AG04450 (cell line): ENCODE measurements around the gene COASY. TPM values are rescaled to one million over a fixed set of nuclear protein-coding genes. Genes with fewer than 3 reads are reported as not detected.
"Not testable (repeated sequence)": the region's sequence is repeated elsewhere in the genome, so short reads cannot be mapped to it uniquely, and the experiment has no call there.

Experiments
- CTCF ChIA-PET: fragments of 300-600, 350-600 bp; formaldehyde crosslinking; extraction: SDS; loops from one replicate; lab custom pipeline; 2022; ENCODE audit warnings: antibody characterized with exemption, inconsistent platforms; lab: Charles Lee
- POLR2A ChIA-PET: fragments of 350-600 bp; formaldehyde crosslinking; extraction: SDS; loops from one replicate; lab custom pipeline; 2021; ENCODE audit warnings: antibody characterized with exemption, inconsistent platforms; lab: Yijun Ruan, JAX
- DNase-seq: peaks from one replicate; pipeline ENCODE4 v3.0.0-alpha.2; 2011; ENCODE audit warnings: low read depth, low spot score
- H3K27ac ChIP-seq: one replicate; pipeline ENCODE4 v1.5.1; 2012; ENCODE audit warnings: low read depth, low read length, control low read depth
- H3K27me3 ChIP-seq: one replicate; pipeline ENCODE4 v1.6.0; 2012; ENCODE audit warnings: low read length; ENCODE audit not compliant: control insufficient read depth, insufficient read depth
- H3K4me3 ChIP-seq: 2 replicates; pipeline ENCODE4 v1.5.1; 2011; ENCODE audit warnings: mild to moderate bottlenecking, low read depth, low read length, control low read depth
- H3K9me3 ChIP-seq: 2 replicates; pipeline ENCODE4 v1.5.1; 2012; ENCODE audit warnings: low read length; ENCODE audit not compliant: control insufficient read depth, insufficient read depth
- polyA plus RNA-seq: library from polyadenylated mRNA; depleted of rRNA; stranded (reverse); fragments of >200 nt; gene quantifications from 2 replicates; pipeline ENCODE4 v1.2.3, GENCODE V29; 2011
- TF ChIP-seq, protein P1 (sequence below): IDR thresholded peaks from 2 replicates; pipeline ENCODE4 v1.5.1; 2011; ENCODE audit warnings: low read depth, low read length, control low read depth, inconsistent platforms

COASY gene
- polyA plus RNA-seq, 1 experiment: 29.4 TPM

DNA sequence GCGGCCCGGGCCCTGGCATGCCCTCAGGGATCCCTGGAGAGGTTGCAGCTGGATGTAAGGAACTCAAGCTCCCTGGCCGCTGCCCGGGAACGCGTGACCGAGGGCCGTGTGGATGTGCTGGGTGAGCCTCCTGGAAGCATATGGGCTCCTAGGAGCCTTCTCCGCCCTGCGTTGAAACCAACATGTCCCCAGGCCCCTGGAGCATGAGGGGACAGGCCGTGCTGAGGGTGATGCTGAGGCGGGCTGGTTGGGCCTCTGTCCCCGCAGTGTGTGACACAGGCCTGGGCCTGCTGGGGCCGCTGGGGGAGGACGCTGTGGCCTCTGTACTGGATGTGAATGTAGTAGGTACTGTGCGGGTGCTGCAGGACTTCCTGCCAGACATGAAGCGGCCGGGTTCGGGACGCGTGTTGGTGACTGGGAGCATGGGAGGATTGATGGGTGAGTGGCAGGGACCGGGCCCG lies 14.9 kb upstream of the COASY start:
- Histone ChIP-seq H3K9me3 (no peaks in the 10 kb centered on the region; the same call in 1 of the 2 replicates), H3K27me3 (no peaks in the 10 kb centered on the region), H3K4me3 (no peak overlapping the region), H3K27ac (no peak overlapping the region)
- ChIA-PET CTCF (no interaction called here), POLR2A (interaction anchor here (1.9 kb wide), 1 partner anchor 11 kb away, joined by 7 read pairs; the partner anchor contains the start of gene NAGLU)
- TF ChIP-seq, protein P1, sequence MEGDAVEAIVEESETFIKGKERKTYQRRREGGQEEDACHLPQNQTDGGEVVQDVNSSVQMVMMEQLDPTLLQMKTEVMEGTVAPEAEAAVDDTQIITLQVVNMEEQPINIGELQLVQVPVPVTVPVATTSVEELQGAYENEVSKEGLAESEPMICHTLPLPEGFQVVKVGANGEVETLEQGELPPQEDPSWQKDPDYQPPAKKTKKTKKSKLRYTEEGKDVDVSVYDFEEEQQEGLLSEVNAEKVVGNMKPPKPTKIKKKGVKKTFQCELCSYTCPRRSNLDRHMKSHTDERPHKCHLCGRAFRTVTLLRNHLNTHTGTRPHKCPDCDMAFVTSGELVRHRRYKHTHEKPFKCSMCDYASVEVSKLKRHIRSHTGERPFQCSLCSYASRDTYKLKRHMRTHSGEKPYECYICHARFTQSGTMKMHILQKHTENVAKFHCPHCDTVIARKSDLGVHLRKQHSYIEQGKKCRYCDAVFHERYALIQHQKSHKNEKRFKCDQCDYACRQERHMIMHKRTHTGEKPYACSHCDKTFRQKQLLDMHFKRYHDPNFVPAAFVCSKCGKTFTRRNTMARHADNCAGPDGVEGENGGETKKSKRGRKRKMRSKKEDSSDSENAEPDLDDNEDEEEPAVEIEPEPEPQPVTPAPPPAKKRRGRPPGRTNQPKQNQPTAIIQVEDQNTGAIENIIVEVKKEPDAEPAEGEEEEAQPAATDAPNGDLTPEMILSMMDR: no peak
- no peak for DNase-seq

DNA sequence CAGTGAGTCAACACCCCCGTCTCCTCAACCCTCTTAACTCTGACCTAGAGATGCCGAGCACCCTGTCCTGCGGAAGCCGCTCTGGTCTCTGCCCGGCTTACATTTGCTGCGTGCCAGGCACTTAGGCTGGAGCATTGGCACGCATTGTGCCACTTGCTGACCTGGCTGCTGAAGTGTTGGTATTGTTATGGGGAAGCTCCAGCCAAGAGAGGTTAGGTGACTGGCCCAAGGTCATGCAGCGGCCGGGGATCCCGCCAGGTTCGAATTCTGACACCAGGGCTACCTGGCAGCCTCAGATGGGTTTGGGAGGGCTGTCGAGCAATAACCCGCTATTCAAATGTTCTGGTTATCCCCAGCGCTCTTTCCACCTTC lies 14.3 kb upstream of the COASY start:
- no peak overlapping the region for H3K4me3 ChIP-seq
- no peaks in the 10 kb centered on the region; the same call in 1 of the 2 replicates for H3K9me3 ChIP-seq
- no peaks in the 10 kb centered on the region for H3K27me3 ChIP-seq
- ChIA-PET POLR2A (interaction anchor here (1.9 kb wide), 1 partner anchor 11 kb away, joined by 7 read pairs; the partner anchor contains the start of gene NAGLU), CTCF (no interaction called here)
- TF ChIP-seq, protein P1: no peak
- DNase-seq: no peak
- H3K27ac ChIP-seq: no peak overlapping the region

DNA sequence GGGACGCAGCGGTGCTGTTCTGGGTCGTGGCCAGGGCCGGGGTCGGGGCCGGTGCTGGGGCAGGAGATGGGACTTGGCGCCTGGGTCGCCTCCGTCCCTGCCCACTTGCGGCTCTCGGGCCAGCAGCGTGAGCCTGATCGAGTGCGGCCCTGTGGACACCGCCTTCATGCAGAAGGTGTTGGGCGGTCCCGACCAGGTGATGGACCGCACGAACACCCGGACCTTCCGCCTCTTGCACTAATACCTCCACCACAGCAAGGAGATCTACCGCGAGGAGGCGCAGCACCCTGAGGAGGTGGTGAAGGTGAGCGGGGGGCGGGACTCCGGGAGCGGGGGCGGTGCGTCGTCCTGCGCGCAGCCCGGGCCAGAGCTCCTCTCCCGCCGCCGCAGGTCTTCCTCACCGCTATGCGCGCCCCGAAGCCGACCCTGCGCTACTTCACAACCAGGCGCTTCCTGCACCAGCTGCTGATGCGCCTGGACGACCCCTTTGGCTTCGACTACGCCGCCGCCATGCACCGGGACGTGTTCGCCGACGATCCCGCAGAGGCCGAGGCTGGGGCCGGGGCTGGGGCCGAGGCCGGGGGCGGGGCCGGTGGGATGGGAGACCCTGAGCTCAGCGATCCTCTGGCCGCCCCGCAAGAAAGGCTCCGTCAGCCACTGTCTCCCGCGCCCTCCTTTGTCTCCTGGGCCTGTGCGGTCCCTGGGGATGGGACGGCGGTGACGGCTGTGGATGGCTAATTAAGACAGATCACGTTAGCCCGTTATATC lies 13.7 kb upstream of the COASY start:
- Histone ChIP-seq H3K9me3 (no peaks in the 10 kb centered on the region; the same call in 1 of the 2 replicates), H3K27me3 (no peaks in the 10 kb centered on the region), H3K4me3 (no peak overlapping the region), H3K27ac (no peak overlapping the region)
- ChIA-PET POLR2A (interaction anchor here (1.9 kb wide), 1 partner anchor 12 kb away, joined by 7 read pairs; the partner anchor contains the start of gene NAGLU), CTCF (no interaction called here)
- TF ChIP-seq, protein P1: peak; percentile 17; the same call in 1 of the 2 replicates
- DNase-seq: no peak

DNA sequence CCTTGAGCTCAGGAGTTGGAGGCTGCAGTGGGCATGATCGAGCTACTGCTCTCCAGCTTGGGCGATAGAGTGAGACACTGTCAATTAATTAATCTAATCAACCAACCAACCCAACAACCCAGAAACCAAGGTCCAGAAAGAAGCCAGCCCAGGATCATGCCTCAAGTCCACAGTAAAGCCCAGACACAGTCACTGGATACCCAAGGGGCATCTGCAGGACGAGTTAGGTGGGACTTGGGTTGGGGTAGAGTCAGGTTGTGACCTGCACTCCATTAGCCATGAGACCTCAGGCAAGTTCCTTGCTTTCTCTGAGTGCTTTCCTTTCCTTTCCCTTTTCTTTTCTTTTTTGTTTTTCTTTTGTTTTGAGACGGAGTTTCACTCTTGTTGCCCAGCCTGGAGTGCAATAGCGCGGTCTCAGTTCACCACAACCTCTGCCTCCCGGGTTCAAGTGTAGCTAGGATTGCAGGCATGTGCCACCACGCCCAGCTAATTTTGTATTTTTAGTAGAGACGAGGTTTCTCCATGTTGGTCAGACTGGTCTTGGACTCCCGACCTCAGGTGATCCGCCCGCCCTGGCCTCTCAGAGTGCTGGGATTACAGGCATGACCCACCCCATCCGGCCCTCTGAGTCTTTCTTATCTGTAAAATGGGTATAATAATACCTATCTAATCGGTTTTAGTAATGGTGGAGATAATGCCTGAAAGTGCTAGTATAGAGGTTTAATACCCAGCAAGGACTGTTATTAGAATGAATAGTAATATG lies 12.8 kb upstream of the COASY start:
- TF ChIP-seq, protein P1: no peak
- CTCF ChIA-PET: interaction anchor here (0.6 kb wide), 1 partner anchor 503 kb away, joined by 9 read pairs; no protein-coding TSS in a partner anchor
- Histone ChIP-seq H3K9me3 (no peaks in the 10 kb centered on the region; the same call in 1 of the 2 replicates), H3K27me3 (no peaks in the 10 kb centered on the region), H3K4me3 (no peak overlapping the region), H3K27ac (no peak overlapping the region)
- no peak for DNase-seq
- POLR2A ChIA-PET: no interaction called here

DNA sequence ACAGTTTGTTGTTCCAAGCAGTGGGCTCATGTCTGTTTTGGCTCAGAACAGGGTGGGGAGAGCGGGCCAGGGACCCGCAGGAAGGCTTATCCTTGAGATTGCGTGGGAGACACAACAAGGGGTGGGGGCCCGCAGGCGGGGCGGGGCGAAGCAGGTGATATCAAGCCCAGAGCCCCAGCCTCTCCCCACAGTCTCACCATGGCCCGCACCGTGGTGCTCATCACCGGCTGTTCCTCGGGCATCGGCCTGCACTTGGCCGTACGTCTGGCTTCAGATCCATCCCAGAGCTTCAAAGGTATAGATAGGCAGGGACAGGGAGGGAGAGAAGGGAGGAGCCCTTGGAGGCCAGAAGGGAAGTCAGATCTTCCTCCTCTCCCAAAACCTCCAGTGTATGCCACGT lies 9.2 kb upstream of the COASY start, which contains the start of gene HSD17B1:
HSD17B1 (plus strand) TSS at position 188 of the 400 bp plus-strand sequence; CDS start at position 199, 11 bp downstream.
- H3K27me3 ChIP-seq, H3K9me3 ChIP-seq, DNase-seq, CTCF ChIA-PET, POLR2A ChIA-PET, H3K27ac ChIP-seq: not testable (repeated sequence)
- H3K4me3 ChIP-seq: peak within 1 kb of the TSS; percentile 90
